T47D (cell line): ENCODE data around the gene BLVRB.

Experiments
- DNase-seq, 2 experiments: peaks; one replicate each; pipeline versions ENCODE4 v3.0.0 to v3.0.0-alpha.2; 2011 to 2012; ENCODE audit warnings: low read depth in 1 of 2, low spot score in 1 of 2
- JUND ChIP-seq: IDR thresholded peaks from 2 replicates; pipeline ENCODE4 v1.6.1; 2012; ENCODE audit warnings: low read depth
- in situ Hi-C: cut with HindIII; loops from 2 replicates; pipeline ENCODE4 v1.10.0; 2016; ENCODE audit warnings: low sequenced_read_pairs, low pct_unique_long_range_greater_than_20kb

Gene BLVRB

GRCh38 chr19:40420766-40421765 lies 44.5 kb downstream of the BLVRB start:
- TF ChIP-seq JUND, result no peak
- in situ Hi-C loops, result no loop called here
- peak; percentile 61 to 95 for DNase-seq

- in situ Hi-C loops, result no loop called here
Measured at GRCh38 chr19:40420451-40420765, 45.1 kb downstream of the BLVRB start.

GRCh38 chr19:40419780-40420179 lies 45.8 kb downstream of the BLVRB start:
- no peak for TF ChIP-seq JUND
- DNase-seq, result no peak
- in situ Hi-C loops, result no loop called here

More at GRCh38 chr19:40420451-40420765, 45.1 kb downstream of the BLVRB start:
- TF ChIP-seq JUND, result no peak
- DNase-seq, result no peak

- no peak for DNase-seq
- TF ChIP-seq JUND, result no peak
- in situ Hi-C loops, result no loop called here
Measured at GRCh38 chr19:40419066-40419612, 46.4 kb downstream of the BLVRB start.

- DNase-seq, result no peak
- no peak for TF ChIP-seq JUND
- in situ Hi-C loops, result no loop called here
Measured at GRCh38 chr19:40418040-40418439, 47.5 kb downstream of the BLVRB start.

- in situ Hi-C loops, result no loop called here
- no peak for DNase-seq
- no peak for TF ChIP-seq JUND
Measured at GRCh38 chr19:40417643-40417981, 47.9 kb downstream of the BLVRB start.

GRCh38 chr19:40416918-40417642 lies 48.5 kb downstream of the BLVRB start:
- DNase-seq, result peak in 1 of 2 experiments; percentile 72
- in situ Hi-C loops, result no loop called here
- no peak for TF ChIP-seq JUND

- in situ Hi-C loops, result no loop called here
- TF ChIP-seq JUND, result no peak
- DNase-seq, result no peak
Measured at GRCh38 chr19:40415768-40416167, 49.8 kb downstream of the BLVRB start.

GRCh38 chr19:40414542-40415535 lies 50.7 kb downstream of the BLVRB start:
- DNase-seq, result peak in 1 of 2 experiments; percentile 50
- no peak for TF ChIP-seq JUND
- in situ Hi-C loops, result no loop called here

- TF ChIP-seq JUND, result no peak
- DNase-seq, result no peak
- in situ Hi-C loops, result no loop called here
Measured at GRCh38 chr19:40413291-40413845, 52.2 kb downstream of the BLVRB start, which contains the start of gene PRX. PRX (minus strand) TSS chr19:40413378; CDS start chr19:40407932, 5,446 bp downstream.

GRCh38 chr19:40412866-40413265 lies 52.7 kb downstream of the BLVRB start:
- TF ChIP-seq JUND, result no peak
- no peak for DNase-seq
- in situ Hi-C loops, result no loop called here
